Measurements from ENCODE around the gene CPXM1. TPM values are rescaled to one million over a fixed set of nuclear protein-coding genes. Genes with fewer than 3 reads are reported as not detected.

CPXM1 gene
- total RNA-seq, 1 donor from 2014 or later: 0.19 TPM

Other genes starting within 250 kb of the CPXM1 start
- gene NOP56, start 148.0 kb downstream of the CPXM1 start, total RNA-seq: 62.2 TPM
- gene IDH3B, start 136.4 kb downstream of the CPXM1 start, total RNA-seq: 121 TPM
- 4.8 TPM for gene EBF4, start 107.8 kb downstream of the CPXM1 start, total RNA-seq
- not detected for gene C20orf141, start 14.4 kb upstream of the CPXM1 start, total RNA-seq
- not detected for gene TMEM239, start 15.7 kb upstream of the CPXM1 start, total RNA-seq
- 12.8 TPM for gene PCED1A, start 40.0 kb upstream of the CPXM1 start, total RNA-seq
- gene VPS16, start 40.1 kb upstream of the CPXM1 start, total RNA-seq: 23.3 TPM
- gene PTPRA, start 72.9 kb upstream of the CPXM1 start, total RNA-seq: 23.5 TPM
- gene GNRH2, start 243.0 kb upstream of the CPXM1 start, total RNA-seq: not detected
- 43.0 TPM for gene MRPS26, start 245.4 kb upstream of the CPXM1 start, total RNA-seq